ENCODE data around the gene GP1BA. TPM values are rescaled to one million over a fixed set of nuclear protein-coding genes. Genes with fewer than 3 reads are reported as not detected.

The GP1BA gene
- total and polyA plus RNA-seq, 2 experiments from 2014 or later, result not detected

GRCh38 chr17:4947411-4948165 lies 15.5 kb downstream of the GP1BA start:
- 0% methylated on average over 24 of the region's 56 CpGs for WGBS (ENCODE audit: low lambda C conversion rate, missing lambda C conversion rate)
- peak overlapping the region; percentile 54 for H2AFZ ChIP-seq
- peaks cover 21% of the 10 kb centered on the region for H4K20me1 ChIP-seq (ENCODE audit: insufficient read depth, poor library complexity, severe bottlenecking)
- no peak for TF ChIP-seq EZH2 (IDR thresholded peaks at IDR 0.05; ENCODE audit: borderline replicate concordance)
- no peak for TF ChIP-seq CTCF (IDR thresholded peaks at IDR 0.05; ENCODE audit: poor library complexity)
- TF ChIP-seq EZH2phosphoT487 (IDR thresholded peaks at IDR 0.05; ENCODE audit: low read depth, severe bottlenecking, unreplicated experiment), result no peak
- H3K79me2 ChIP-seq, result peaks cover 47% of the 10 kb centered on the region
- peak; percentile 79 for DNase-seq (ENCODE audit: low spot score)
- H3K4me2 ChIP-seq, result peak overlapping the region; percentile 86
- no peaks in the 10 kb centered on the region for H3K27me3 ChIP-seq
- H3K4me1 ChIP-seq (ENCODE audit: insufficient read depth), result peaks cover 31% of the 10 kb centered on the region
- peak overlapping the region; percentile 100 for H3K27ac ChIP-seq
- H3K9me2 ChIP-seq (replicated peaks; ENCODE audit: insufficient read depth), result no peaks in the 10 kb centered on the region
- H3K4me3 ChIP-seq, result peak overlapping the region; percentile 91
- H3K9me3 ChIP-seq (ENCODE audit: low read depth), result no peaks in the 10 kb centered on the region
- H3K36me3 ChIP-seq (replicated peaks; ENCODE audit: insufficient read depth, low read depth), result no peaks in the 10 kb centered on the region

GRCh38 chr17:4948166-4948930 lies 16.3 kb downstream of the GP1BA start, which contains the start of gene PFN1:
Gene PFN1, minus strand, starts transcription at chr17:4948530. Its CDS starts 136 bp downstream, at chr17:4948394.
- H4K20me1 ChIP-seq (ENCODE audit: insufficient read depth, poor library complexity, severe bottlenecking), result peaks cover 21% of the 10 kb centered on the region
- H3K36me3 ChIP-seq (replicated peaks; ENCODE audit: insufficient read depth, low read depth), result no peaks in the 10 kb centered on the region
- H3K4me2 ChIP-seq, result peak within 1 kb of the TSS; percentile 86
- H3K27ac ChIP-seq, result peak within 1 kb of the TSS; percentile 100
- no peaks in the 10 kb centered on the region for H3K27me3 ChIP-seq
- H2AFZ ChIP-seq, result peak within 1 kb of the TSS; percentile 72
- 1% methylated on average over 40 of the region's 59 CpGs for WGBS (ENCODE audit: low lambda C conversion rate, missing lambda C conversion rate)
- peaks cover 47% of the 10 kb centered on the region for H3K79me2 ChIP-seq
- H3K9me2 ChIP-seq (replicated peaks; ENCODE audit: insufficient read depth), result no peaks in the 10 kb centered on the region
- DNase-seq (ENCODE audit: low spot score), result peak; percentile 94
- peaks cover 31% of the 10 kb centered on the region for H3K4me1 ChIP-seq (ENCODE audit: insufficient read depth)
- no peak for TF ChIP-seq EZH2phosphoT487 (IDR thresholded peaks at IDR 0.05; ENCODE audit: low read depth, severe bottlenecking, unreplicated experiment)
- no peak for TF ChIP-seq EZH2 (IDR thresholded peaks at IDR 0.05; ENCODE audit: borderline replicate concordance)
- TF ChIP-seq CTCF (IDR thresholded peaks at IDR 0.05; ENCODE audit: poor library complexity), result no peak
- peak within 1 kb of the TSS; percentile 91 for H3K4me3 ChIP-seq
- no peaks in the 10 kb centered on the region for H3K9me3 ChIP-seq (ENCODE audit: low read depth)

DNA sequence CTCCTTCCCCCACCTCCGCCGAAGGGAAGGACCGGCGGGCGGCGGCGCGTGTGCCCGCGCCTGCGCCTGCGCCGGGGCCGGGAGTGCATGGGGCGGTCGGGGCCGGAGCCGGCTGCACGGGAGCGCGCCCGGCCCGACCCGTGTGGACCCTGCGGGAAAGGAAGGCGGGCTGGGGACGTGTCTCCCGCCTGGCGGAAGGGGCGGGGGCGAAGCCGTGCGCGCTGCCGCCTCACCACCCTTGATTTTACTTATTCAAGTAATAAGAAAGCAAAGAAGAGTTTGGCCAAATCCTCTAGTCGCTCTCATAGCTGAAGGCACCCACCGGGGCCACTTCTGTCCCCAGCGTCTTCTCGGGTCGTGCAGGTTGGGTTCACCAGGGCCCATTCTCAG lies 16.8 kb downstream of the GP1BA start:
- peak overlapping the region; percentile 72 for H2AFZ ChIP-seq
- peak overlapping the region; percentile 86 for H3K4me2 ChIP-seq
- H4K20me1 ChIP-seq (ENCODE audit: insufficient read depth, poor library complexity, severe bottlenecking), result peaks cover 21% of the 10 kb centered on the region
- peak; percentile 97 for DNase-seq (ENCODE audit: low spot score)
- H3K27me3 ChIP-seq, result no peaks in the 10 kb centered on the region
- H3K4me3 ChIP-seq, result peak overlapping the region; percentile 61
- peaks cover 31% of the 10 kb centered on the region for H3K4me1 ChIP-seq (ENCODE audit: insufficient read depth)
- H3K27ac ChIP-seq, result peak overlapping the region; percentile 100
- no peaks in the 10 kb centered on the region for H3K36me3 ChIP-seq (replicated peaks; ENCODE audit: insufficient read depth, low read depth)
- no peaks in the 10 kb centered on the region for H3K9me3 ChIP-seq (ENCODE audit: low read depth)
- WGBS (ENCODE audit: low lambda C conversion rate, missing lambda C conversion rate), result 0% methylated on average over 17 of the region's 40 CpGs
- H3K79me2 ChIP-seq, result peaks cover 43% of the 10 kb centered on the region
- no peak for TF ChIP-seq EZH2 (IDR thresholded peaks at IDR 0.05; ENCODE audit: borderline replicate concordance)
- TF ChIP-seq CTCF (IDR thresholded peaks at IDR 0.05; ENCODE audit: poor library complexity), result no peak
- no peak for TF ChIP-seq EZH2phosphoT487 (IDR thresholded peaks at IDR 0.05; ENCODE audit: low read depth, severe bottlenecking, unreplicated experiment)
- no peaks in the 10 kb centered on the region for H3K9me2 ChIP-seq (replicated peaks; ENCODE audit: insufficient read depth)

Measured in hepatocyte (in vitro differentiated cells).